Lower lobe of right lung (tissue), 2 donors: Measurements from ENCODE around the gene DUXB. TPM values are rescaled to one million over a fixed set of nuclear protein-coding genes. Genes with fewer than 3 reads are reported as not detected.

ENCODE experiments used
- ATAC-seq, 2 donors: fragments of 200-7000 bp; cut with Tn5 transposase; one replicate each; pipeline ENCODE4 v1.9.1; 2020 to 2022; ENCODE audit warnings: mild to moderate bottlenecking in 2 of 2, moderate library complexity in 2 of 2
- DNase-seq: peaks from one replicate; pipeline ENCODE4 v3.0.0-alpha.2; 2020
- H3K27ac ChIP-seq: fragments of 200-600 bp; one replicate; pipeline ENCODE4 v1.8.0; 2022
- H3K27me3 ChIP-seq: fragments of 200-600 bp; one replicate; pipeline ENCODE4 v1.8.0; 2022; ENCODE audit warnings: low read depth
- H3K36me3 ChIP-seq: fragments of 200-600 bp; one replicate; pipeline ENCODE4 v1.8.0; 2022; ENCODE audit warnings: mild to moderate bottlenecking
- H3K4me1 ChIP-seq: fragments of 200-600 bp; one replicate; pipeline ENCODE4 v1.8.0; 2022
- H3K4me3 ChIP-seq: fragments of 200-600 bp; one replicate; pipeline ENCODE4 v1.8.0; 2022; ENCODE audit warnings: mild to moderate bottlenecking
- H3K9me3 ChIP-seq: fragments of 200-600 bp; one replicate; pipeline ENCODE4 v1.8.0; 2022
- intact Hi-C: fragments of 100-400 bp; cut with DNase I; formaldehyde crosslinking; loops from one replicate; pipeline ENCODE4 v1.11.0; 2022
- long read RNA-seq: library from polyadenylated mRNA; unstranded; transcript quantifications from one replicate; pipeline ENCODE4 v2.0.0, GENCODE V29; 2021
- total RNA-seq: library from RNA; stranded (reverse); fragmentation: NEBNext Ultra II Directional; extraction: Animal tissue kit (Norgen Biotek cat#: 25700); gene quantifications from one replicate; pipeline ENCODE4 v1.2.1, GENCODE V29; 2021
- TF ChIP-seq, protein P1 (sequence below): fragments of 200-600 bp; IDR thresholded peaks from one replicate; pipeline ENCODE4 v1.8.0; 2022; ENCODE audit warnings: antibody characterized with exemption, mild to moderate bottlenecking
- donor health status: DM: no; HTN: yes; CAD: no; lungs with severe emphysema.

Gene DUXB
- not detected for total RNA-seq
- long read RNA-seq, partial matches to known transcripts, result 0 of 1 reads
- long read RNA-seq, other reads (novel, unspliced or antisense), result 1 of 1 reads

GRCh38 chr16:75701361-75701760 lies at the start of gene DUXB:
Gene DUXB, minus strand, starts transcription at chr16:75701461. Its CDS starts 43 bp downstream, at chr16:75701418.
- Histone ChIP-seq H3K4me1 (no peaks in the 10 kb centered on the region), H3K27ac (no peak within 1 kb of the TSS), H3K4me3 (no peak within 1 kb of the TSS), H3K27me3 (no peaks in the 10 kb centered on the region), H3K9me3 (no peaks in the 10 kb centered on the region), H3K36me3 (no peaks in the 10 kb centered on the region)
- ATAC-seq (no peak), DNase-seq (no peak)
- intact Hi-C loops, result no loop called here
- TF ChIP-seq, protein P1, sequence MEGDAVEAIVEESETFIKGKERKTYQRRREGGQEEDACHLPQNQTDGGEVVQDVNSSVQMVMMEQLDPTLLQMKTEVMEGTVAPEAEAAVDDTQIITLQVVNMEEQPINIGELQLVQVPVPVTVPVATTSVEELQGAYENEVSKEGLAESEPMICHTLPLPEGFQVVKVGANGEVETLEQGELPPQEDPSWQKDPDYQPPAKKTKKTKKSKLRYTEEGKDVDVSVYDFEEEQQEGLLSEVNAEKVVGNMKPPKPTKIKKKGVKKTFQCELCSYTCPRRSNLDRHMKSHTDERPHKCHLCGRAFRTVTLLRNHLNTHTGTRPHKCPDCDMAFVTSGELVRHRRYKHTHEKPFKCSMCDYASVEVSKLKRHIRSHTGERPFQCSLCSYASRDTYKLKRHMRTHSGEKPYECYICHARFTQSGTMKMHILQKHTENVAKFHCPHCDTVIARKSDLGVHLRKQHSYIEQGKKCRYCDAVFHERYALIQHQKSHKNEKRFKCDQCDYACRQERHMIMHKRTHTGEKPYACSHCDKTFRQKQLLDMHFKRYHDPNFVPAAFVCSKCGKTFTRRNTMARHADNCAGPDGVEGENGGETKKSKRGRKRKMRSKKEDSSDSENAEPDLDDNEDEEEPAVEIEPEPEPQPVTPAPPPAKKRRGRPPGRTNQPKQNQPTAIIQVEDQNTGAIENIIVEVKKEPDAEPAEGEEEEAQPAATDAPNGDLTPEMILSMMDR, result no peak

GRCh38 chr16:75750528-75750927 lies 49.3 kb upstream of the DUXB start:
- no peak overlapping the region for H3K27ac ChIP-seq
- no peaks in the 10 kb centered on the region for H3K36me3 ChIP-seq
- H3K4me1 ChIP-seq, result peaks cover 6% of the 10 kb centered on the region

DNA sequence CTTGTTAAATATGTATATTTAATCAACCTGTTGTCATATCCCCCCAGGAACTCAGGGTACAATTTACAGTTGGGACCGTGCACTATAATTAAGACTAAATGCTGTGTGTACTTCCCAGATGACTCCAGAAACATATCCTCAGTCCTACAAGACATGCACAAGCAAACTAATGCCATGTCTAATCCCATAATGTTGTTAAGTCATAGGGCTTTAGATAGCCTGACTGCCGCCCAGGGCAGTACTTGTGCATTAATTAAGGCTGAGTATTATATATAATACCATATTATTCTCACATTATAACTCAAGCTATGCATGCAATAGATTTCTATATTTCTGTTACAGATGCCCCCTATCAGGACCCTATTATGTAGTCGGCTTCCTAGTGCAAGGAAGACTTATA lies 45.1 kb upstream of the DUXB start:
- H3K4me3 ChIP-seq, result no peak overlapping the region
- DNase-seq (no peak), ATAC-seq (no peak)
- peaks cover 6% of the 10 kb centered on the region for H3K4me1 ChIP-seq
- no peaks in the 10 kb centered on the region for H3K36me3 ChIP-seq
- no peaks in the 10 kb centered on the region for H3K27me3 ChIP-seq
- TF ChIP-seq, protein P1, result no peak
- intact Hi-C loops, result no loop called here
- H3K27ac ChIP-seq, result no peak overlapping the region
- H3K9me3 ChIP-seq, result peaks cover 9% of the 10 kb centered on the region

More at GRCh38 chr16:75750528-75750927, 49.3 kb upstream of the DUXB start:
- TF ChIP-seq, protein P1, result no peak
- intact Hi-C loops, result no loop called here
- peak; percentile 63 to 76 for ATAC-seq
- DNase-seq, result no peak
- H3K9me3 ChIP-seq, result no peaks in the 10 kb centered on the region
- no peaks in the 10 kb centered on the region for H3K27me3 ChIP-seq
- no peak overlapping the region for H3K4me3 ChIP-seq

GRCh38 chr16:75745823-75746222 lies 44.6 kb upstream of the DUXB start:
- Histone ChIP-seq H3K4me1 (peaks cover 5% of the 10 kb centered on the region), H3K27me3 (no peaks in the 10 kb centered on the region), H3K36me3 (no peaks in the 10 kb centered on the region), H3K27ac (no peak overlapping the region), H3K4me3 (no peak overlapping the region), H3K9me3 (peaks cover 9% of the 10 kb centered on the region)
- TF ChIP-seq, protein P1, result no peak
- ATAC-seq, result no peak
- no peak for DNase-seq
- intact Hi-C loops, result no loop called here

DNA sequence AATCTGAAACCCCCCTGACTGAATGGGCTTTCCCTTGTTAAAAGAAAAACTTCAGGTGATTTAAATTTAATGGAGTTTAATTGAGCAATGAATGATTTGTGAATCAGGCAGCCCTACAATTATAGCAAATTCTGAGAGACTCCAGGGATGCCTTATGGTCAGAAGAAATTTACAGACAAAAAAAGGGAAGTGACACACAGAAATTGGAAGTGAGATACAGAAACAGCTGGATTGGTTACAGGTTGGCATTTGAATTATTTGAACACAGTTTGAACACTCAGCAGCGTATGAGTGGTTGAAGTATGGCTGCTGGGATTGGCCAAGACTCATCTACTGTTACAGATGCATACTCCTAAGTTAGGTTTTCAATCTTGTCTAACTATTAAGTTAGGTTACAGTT lies 44.0 kb upstream of the DUXB start:
- Histone ChIP-seq H3K27me3 (no peaks in the 10 kb centered on the region), H3K4me3 (no peak overlapping the region), H3K36me3 (no peaks in the 10 kb centered on the region), H3K9me3 (peaks cover 9% of the 10 kb centered on the region), H3K27ac (no peak overlapping the region), H3K4me1 (no peaks in the 10 kb centered on the region)
- intact Hi-C loops, result no loop called here
- no peak for ATAC-seq
- DNase-seq, result no peak
- TF ChIP-seq, protein P1, result no peak
